H1 (cell line): ENCODE results near the gene DUOXA2.

Experiments
- ATF2 ChIP-seq: IDR thresholded peaks from 2 replicates; pipeline ENCODE4 v1.6.1; 2012; ENCODE audit warnings: low read length, inconsistent platforms
- BRCA1 ChIP-seq: IDR thresholded peaks from 2 replicates; pipeline ENCODE4 v1.6.1; 2012; ENCODE audit warnings: low read depth, low read length, improper control_type of control experiment
- CTCF ChIP-seq, 3 experiments: IDR thresholded peaks; 1 replicate in 2 of 3; 2 replicates in 1 of 3; pipeline versions ENCODE4 v1.5.1 to v1.6.1; 2011; ENCODE audit warnings: low read length in 3 of 3, mild to moderate bottlenecking in 3 of 3, inconsistent platforms in 2 of 3, low read depth in 1 of 3, moderate library complexity in 1 of 3; ENCODE audit not compliant: insufficient read depth in 1 of 3; ENCODE audit errors: control extremely low read depth in 1 of 3
- YY1 ChIP-seq: IDR thresholded peaks from 2 replicates; pipeline ENCODE4 v1.6.1; 2011; ENCODE audit warnings: low read depth, mild to moderate bottlenecking, low read length

- TF ChIP-seq CTCF (IDR thresholded peaks at IDR 0.05; ENCODE audit: control extremely low read depth in 1 of 3, insufficient read depth in 1 of 3, low read depth in 1 of 3, low read length in 3 of 3) (no peak), ATF2 (no peak), YY1 (no peak), BRCA1 (no peak)
These were observed 36.9 kb downstream of the DUOXA2 start for GRCh38 chr15:45150997-45151396.
